GM20000 (cell line): ENCODE results near the gene ADAT3.

Experiments
- DNase-seq: peaks from one replicate; pipeline ENCODE4 v3.0.0; 2012; ENCODE audit warnings: low spot score
- TF ChIP-seq, protein P1 (sequence below): IDR thresholded peaks from 2 replicates; pipeline ENCODE4 v1.5.1; 2012; ENCODE audit warnings: mild to moderate bottlenecking, control low read depth; ENCODE audit errors: extremely low read depth, missing control alignments

Gene ADAT3

DNA sequence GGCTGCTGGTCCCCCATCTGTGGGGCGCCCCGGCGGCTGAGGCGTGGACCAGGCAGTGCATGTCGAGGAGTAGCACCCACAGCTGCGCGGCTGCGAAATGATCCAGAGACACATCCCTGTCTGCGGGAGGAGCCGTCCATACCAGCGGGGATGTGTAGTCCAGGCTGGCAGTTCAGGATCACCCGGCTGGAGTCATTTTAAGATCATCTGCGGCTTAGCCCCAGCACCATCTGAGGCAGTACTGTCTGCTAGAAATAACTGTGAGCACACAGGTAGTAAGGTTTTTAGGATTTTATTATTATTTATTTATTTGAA, 3.1 kb downstream of the ADAT3 start:
- DNase-seq = no peak
- TF ChIP-seq, protein P1, sequence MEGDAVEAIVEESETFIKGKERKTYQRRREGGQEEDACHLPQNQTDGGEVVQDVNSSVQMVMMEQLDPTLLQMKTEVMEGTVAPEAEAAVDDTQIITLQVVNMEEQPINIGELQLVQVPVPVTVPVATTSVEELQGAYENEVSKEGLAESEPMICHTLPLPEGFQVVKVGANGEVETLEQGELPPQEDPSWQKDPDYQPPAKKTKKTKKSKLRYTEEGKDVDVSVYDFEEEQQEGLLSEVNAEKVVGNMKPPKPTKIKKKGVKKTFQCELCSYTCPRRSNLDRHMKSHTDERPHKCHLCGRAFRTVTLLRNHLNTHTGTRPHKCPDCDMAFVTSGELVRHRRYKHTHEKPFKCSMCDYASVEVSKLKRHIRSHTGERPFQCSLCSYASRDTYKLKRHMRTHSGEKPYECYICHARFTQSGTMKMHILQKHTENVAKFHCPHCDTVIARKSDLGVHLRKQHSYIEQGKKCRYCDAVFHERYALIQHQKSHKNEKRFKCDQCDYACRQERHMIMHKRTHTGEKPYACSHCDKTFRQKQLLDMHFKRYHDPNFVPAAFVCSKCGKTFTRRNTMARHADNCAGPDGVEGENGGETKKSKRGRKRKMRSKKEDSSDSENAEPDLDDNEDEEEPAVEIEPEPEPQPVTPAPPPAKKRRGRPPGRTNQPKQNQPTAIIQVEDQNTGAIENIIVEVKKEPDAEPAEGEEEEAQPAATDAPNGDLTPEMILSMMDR = no peak

DNA sequence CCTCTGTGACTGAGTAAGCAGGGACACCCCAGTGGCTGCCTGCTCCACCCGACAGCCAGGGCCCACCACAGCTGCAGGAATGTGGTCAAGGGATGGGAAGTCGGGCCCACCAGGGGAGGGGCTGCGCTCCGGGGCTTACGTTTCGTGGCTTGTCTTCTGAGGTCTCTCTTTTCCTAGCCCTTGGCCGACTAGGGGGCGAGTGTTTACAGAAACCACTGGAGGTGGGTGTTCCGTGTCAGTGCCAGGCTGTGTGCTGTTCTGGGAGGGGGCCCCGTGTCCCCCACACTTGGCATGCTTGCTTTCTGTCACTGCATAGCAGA, 4.5 kb downstream of the ADAT3 start:
- no peak for DNase-seq
- TF ChIP-seq, protein P1 = no peak

DNA sequence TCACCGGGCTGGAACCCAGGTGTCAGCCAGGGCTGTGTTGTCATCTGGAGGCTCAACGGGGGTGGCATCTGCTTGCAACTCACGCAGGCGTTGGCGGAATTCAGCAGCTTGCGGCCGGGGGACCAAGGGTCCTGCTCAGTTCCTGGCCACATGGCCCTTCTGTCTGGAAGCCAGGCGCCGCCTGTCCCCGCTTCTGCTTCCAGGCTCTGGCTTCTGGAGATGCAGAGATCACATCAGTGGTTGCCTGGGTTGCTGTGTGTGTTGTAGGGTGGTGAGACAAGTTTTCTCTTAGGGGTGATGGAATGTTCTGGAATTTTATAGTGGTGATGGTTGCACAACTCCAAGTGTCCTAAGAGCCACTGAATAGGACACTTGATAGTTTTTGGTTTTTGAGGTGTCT, 5.0 kb downstream of the ADAT3 start:
- DNase-seq = no peak
- TF ChIP-seq, protein P1 = no peak

DNA sequence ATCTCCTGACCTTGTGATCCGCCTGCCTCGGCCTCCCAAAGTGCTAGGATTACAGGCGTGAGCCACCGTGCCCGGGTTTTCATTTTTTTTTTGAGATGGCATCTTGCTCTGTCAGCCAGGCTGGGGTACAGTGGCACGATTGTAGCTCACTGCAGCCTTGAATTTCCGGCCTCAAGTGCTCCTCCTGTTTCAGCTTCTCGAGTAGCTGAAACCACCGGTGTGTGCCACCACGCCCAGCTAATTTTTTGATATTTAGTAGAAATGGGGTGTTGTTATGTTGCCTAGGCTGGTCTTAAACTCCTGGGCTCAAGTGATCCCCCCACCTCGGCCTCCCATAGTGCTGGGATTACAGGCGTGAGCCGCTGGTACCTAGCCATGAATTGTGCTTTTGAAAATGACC, 5.9 kb downstream of the ADAT3 start:
- TF ChIP-seq, protein P1 = no peak
- no peak for DNase-seq

DNA sequence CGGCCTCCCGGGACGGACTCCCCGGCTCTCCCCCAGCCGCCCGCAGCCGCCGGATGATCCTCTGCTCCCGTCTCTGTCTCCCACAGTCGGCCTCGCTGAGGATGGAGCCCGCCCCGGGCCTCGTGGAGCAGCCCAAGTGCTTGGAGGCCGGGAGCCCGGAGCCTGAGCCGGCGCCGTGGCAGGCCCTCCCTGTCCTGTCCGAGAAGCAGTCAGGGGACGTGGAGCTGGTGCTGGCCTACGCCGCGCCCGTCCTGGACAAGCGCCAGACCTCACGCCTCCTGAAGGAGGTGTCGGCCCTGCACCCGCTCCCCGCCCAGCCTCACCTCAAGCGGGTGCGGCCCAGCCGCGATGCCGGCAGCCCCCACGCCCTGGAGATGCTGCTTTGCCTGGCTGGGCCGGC, 6.8 kb downstream of the ADAT3 start:
- no peak for DNase-seq
- TF ChIP-seq, protein P1 = no peak

DNA sequence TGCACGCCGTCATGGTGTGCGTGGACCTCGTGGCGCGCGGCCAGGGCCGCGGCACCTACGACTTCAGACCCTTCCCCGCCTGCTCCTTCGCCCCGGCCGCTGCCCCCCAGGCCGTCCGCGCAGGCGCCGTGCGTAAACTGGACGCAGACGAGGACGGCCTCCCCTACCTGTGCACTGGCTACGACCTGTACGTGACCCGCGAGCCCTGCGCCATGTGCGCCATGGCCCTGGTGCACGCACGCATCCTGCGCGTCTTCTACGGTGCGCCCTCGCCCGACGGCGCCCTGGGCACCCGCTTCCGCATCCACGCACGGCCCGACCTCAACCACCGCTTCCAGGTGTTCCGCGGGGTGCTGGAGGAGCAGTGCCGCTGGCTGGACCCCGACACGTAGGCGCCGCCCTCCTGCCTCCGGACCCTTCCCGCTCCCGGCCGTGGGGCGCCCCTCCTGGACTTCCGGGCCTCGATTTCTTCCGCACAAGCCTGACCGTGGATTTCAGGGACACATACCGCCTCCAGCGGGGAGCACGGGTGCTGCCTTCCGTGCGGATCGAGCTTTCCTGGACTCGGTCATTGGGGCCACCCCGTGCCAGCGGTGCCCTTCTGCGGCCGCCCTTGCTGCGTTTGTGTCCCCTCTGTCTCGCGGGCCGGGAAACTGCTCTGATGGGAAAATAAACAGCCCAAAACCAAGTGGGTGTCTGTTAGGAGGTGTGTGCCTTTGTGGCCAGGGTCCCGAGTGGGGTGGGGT, 7.7 kb downstream of the ADAT3 start:
- TF ChIP-seq, protein P1 = no peak
- no peak for DNase-seq

DNA sequence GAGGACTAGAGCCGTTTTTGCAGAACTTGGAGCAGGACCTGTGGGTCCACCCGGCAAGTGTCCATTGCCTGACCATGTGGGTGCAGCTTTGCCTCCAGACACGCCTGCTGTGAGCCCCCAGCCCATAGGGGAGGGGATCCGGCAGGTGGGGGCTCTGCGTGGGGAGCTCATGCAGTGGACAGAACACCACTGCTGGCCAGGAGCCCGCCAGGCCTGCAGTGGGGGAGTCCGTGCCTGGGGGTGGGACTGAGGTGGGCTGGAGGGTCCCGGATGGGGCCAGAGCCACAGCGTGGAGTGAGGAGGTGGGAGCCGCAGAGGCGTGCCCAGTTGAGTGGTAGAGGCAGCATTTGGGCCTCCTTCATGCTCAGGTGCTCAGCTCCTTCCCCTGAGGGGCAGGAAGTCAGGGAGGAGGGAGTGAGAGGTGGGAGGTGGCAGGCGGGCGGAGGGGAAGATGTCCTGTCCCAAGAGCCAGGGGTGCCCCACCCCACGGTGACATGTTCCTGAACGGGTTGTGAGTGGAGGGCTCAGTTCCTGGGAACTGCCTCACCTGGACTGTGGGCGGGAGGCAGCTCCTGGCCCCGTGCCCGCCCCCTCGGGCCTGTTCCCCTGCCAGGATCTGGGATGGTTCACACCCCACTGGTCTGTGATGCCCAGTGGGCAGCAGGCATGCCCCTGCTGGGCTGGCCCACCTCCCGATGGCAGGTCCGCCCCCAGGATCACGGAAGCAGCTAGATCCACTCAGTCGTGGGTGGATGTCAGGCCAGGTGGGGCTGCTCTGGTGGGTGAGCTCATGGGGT, 8.8 kb downstream of the ADAT3 start:
- DNase-seq = no peak
- TF ChIP-seq, protein P1 = no peak
